Body of pancreas (tissue), 4 donors: Measurements from ENCODE around the gene HIF1A. TPM values are rescaled to one million over a fixed set of nuclear protein-coding genes. Genes with fewer than 3 reads are reported as not detected.

Experiments used
- ATAC-seq: fragments of 150-250 bp; one replicate; pipeline ENCODE4 v1.9.1; 2016
- DNase-seq, 4 donors: peaks; one replicate each; pipeline ENCODE4 v3.0.0-alpha.2; 2019
- H3K27ac ChIP-seq, 4 donors: fragments of 200-600 bp; sonication (generic); 1 replicate in 3 of 4; 2 replicates in 1 of 4; pipeline versions ENCODE4 v1.5.1 to v1.6.1; 2016 to 2019; ENCODE audit warnings: mild to moderate bottlenecking in 1 of 4, mixed read lengths in 1 of 4, moderate library complexity in 1 of 4
- H3K27me3 ChIP-seq, 2 donors: fragments of 200-600 bp; sonication (generic); one replicate each; pipeline ENCODE4 v1.6.0; 2016; ENCODE audit warnings: mild to moderate bottlenecking in 1 of 2
- H3K36me3 ChIP-seq, 2 donors: fragments of 200-600 bp; sonication (generic); replicated peaks in 1 of 2; 2 replicates each; pipeline ENCODE4 v1.5.1; 2016; ENCODE audit warnings: low read depth in 2 of 2; ENCODE audit not compliant: insufficient read depth in 1 of 2
- H3K4me1 ChIP-seq: fragments of 200-600 bp; sonication (generic); one replicate; pipeline ENCODE4 v1.6.0; 2016
- H3K4me3 ChIP-seq, 2 donors: fragments of 200-600 bp; sonication (generic); 1 replicate in 1 of 2; 2 replicates in 1 of 2; pipeline ENCODE4 v1.5.1; 2016 to 2019
- H3K9me3 ChIP-seq, 3 donors: fragments of 200-600 bp; sonication (generic); 1 replicate in 2 of 3; 2 replicates in 1 of 3; pipeline ENCODE4 v1.5.1; 2016
- POLR2A ChIP-seq, 3 donors: fragments of 450-650 bp; IDR thresholded peaks; one replicate each; pipeline ENCODE4 v1.6.1; 2016; ENCODE audit warnings: antibody characterized with exemption in 3 of 3, mild to moderate bottlenecking in 2 of 3
- WGBS, 2 donors: methylation state at CpG; one replicate each; pipeline ENCODE4 v1.1.5; 2017; 5-methylcytosine and 5-hydroxymethylcytosine counted together
- intact Hi-C: fragments of 100-400 bp; cut with DNase I; formaldehyde crosslinking; loops from one replicate; pipeline ENCODE4 v1.15.1; 2023
- total RNA-seq, 2 donors: library from RNA; depleted of rRNA; stranded (reverse); fragments of >200 nt; gene quantifications; one replicate each; pipeline ENCODE4 v1.1.0, GENCODE V29; 2016
- TF ChIP-seq, protein P1 (sequence below), 7 experiments: fragments of 450-650 bp in 4 of 7; fragments of 200-600 bp in 3 of 7; sonication (generic) in 3 of 7; IDR thresholded peaks; one replicate each; pipeline ENCODE4 v1.5.1; 2016 to 2019; ENCODE audit warnings: antibody characterized with exemption in 7 of 7

Gene HIF1A
- total RNA-seq, 2 donors from 2014 or later: 36.8 to 66.9 TPM

- H3K36me3 ChIP-seq: no peaks in the 10 kb centered on the region
- peaks cover 39% of the 10 kb centered on the region for H3K4me1 ChIP-seq
- H3K9me3 ChIP-seq: no peaks in the 10 kb centered on the region
- DNase-seq: peak; percentile 46 to 67 (median 58)
- peak overlapping the region; percentile 84 to 94 for H3K4me3 ChIP-seq
- 0% methylated on average over 18 to 69 of the region's 70 CpGs for WGBS, 2 donors
- intact Hi-C loops: no loop called here
- peak; percentile 10 for ATAC-seq
- H3K27me3 ChIP-seq: no peaks in the 10 kb centered on the region
- H3K27ac ChIP-seq: peak overlapping the region; percentile 92 to 99 (median 96)
- TF ChIP-seq, protein P1, sequence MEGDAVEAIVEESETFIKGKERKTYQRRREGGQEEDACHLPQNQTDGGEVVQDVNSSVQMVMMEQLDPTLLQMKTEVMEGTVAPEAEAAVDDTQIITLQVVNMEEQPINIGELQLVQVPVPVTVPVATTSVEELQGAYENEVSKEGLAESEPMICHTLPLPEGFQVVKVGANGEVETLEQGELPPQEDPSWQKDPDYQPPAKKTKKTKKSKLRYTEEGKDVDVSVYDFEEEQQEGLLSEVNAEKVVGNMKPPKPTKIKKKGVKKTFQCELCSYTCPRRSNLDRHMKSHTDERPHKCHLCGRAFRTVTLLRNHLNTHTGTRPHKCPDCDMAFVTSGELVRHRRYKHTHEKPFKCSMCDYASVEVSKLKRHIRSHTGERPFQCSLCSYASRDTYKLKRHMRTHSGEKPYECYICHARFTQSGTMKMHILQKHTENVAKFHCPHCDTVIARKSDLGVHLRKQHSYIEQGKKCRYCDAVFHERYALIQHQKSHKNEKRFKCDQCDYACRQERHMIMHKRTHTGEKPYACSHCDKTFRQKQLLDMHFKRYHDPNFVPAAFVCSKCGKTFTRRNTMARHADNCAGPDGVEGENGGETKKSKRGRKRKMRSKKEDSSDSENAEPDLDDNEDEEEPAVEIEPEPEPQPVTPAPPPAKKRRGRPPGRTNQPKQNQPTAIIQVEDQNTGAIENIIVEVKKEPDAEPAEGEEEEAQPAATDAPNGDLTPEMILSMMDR (IDR thresholded peaks at IDR 0.05): no peak
- no peak for TF ChIP-seq POLR2A (IDR thresholded peaks at IDR 0.05)
Measured at GRCh38 chr14:61695695-61696527, 598 bp downstream of the HIF1A start.

DNA sequence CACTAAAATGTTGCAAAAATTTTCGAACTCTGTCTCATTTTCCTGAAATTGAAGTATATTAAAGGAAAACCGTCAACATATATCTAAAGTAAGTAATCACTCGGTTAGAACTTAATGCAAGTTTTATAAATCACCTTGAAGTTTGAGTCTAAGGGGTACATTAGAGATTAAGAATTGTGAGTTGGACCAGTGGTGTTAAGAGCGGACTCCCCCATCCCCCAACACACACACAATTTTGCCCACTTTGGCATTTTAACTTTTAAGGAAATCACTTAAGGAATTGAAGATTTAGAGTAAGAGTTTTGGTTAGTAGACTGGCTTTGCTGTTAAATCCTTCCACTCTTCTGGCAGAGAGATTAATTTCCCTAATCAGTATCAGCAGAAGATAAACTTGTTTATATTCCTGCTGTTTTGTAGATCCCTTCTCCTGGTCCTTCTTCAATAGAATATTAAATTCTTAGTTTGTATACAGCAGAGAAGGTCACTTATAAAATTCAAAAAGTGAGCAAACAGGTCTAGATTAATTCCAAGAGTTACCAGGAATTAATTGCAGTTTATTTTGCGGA lies 1.5 kb downstream of the HIF1A start:
- H3K9me3 ChIP-seq: no peaks in the 10 kb centered on the region
- H3K27me3 ChIP-seq: no peaks in the 10 kb centered on the region
- 3 to 5% methylated on average over 5 of the region's 5 CpGs for WGBS, 2 donors
- H3K36me3 ChIP-seq: no peaks in the 10 kb centered on the region
- peak overlapping the region in 1 of 2 donors; percentile 84 for H3K4me3 ChIP-seq
- peaks cover 39% of the 10 kb centered on the region for H3K4me1 ChIP-seq
- H3K27ac ChIP-seq: peak overlapping the region; percentile 92 to 99 (median 96)
- TF ChIP-seq, protein P1 (IDR thresholded peaks at IDR 0.05): no peak
- TF ChIP-seq POLR2A (IDR thresholded peaks at IDR 0.05): no peak
- ATAC-seq (no peak), DNase-seq (no peak)
- intact Hi-C loops: no loop called here

DNA sequence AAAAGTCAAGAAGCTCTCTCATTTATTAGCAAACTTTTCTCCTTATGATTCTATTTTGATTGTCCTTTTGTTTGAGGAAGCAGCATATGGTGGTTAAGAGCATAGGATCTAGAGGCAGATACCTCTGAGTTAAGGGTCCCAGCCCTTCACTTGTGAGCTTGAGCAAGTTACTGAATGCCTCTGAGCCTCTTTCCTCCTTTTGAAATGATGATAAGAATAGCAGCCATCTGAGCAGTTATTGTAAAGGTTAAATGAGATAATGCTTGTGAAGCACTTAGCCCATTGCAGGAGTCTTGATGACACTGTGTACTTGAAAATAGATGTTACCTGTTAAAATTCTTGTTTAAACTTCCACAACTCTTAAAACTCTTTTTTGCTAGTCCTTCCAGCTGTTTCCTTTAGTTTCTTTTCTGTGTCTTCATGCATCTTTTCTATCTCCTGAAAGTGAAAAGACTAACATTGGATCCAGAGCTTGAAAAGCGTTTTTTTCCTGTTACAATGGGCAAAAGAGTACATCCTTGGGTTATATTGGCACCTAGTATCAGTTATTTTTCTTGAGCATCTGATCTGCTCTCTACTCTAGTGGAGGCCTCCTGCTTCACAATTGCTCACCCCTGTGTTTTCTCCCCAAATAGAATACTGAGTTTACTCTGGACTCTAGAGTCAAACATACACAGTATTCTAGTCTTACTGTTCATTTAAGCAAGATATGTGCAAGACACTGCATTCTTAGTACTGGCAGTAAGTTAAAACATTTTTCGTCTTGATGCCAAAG lies 3.1 kb downstream of the HIF1A start:
- Histone ChIP-seq H3K4me1 (peaks cover 45% of the 10 kb centered on the region), H3K4me3 (no peak overlapping the region), H3K9me3 (no peaks in the 10 kb centered on the region), H3K27me3 (no peaks in the 10 kb centered on the region), H3K27ac (peak overlapping the region in 2 of 4 donors; percentile 9 to 92), H3K36me3 (no peaks in the 10 kb centered on the region)
- 29 to 43% methylated on average over 2 of the region's 2 CpGs for WGBS, 2 donors
- intact Hi-C loops: no loop called here
- DNase-seq (no peak), ATAC-seq (no peak)
- no peak for TF ChIP-seq POLR2A (IDR thresholded peaks at IDR 0.05)
- TF ChIP-seq, protein P1 (IDR thresholded peaks at IDR 0.05): no peak

DNA sequence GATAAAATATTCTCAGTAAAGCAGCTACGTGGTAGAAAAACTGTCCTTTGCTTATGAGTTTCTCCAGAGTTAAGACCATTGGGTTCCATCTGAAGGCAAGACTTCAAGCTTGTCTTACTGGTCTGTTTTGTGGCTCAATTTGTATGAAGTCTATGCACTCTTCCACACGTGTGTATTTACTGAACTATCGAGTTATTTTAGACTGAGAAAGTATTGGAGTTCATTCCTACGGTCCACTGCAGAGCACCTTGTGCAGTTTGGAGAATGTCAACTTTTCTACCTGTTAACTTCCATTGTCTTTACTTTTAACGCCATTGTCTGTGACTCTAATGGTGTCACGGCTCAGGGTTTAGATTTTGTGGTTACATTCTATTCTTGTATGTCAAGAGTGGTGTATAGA lies 3.7 kb downstream of the HIF1A start:
- TF ChIP-seq POLR2A (IDR thresholded peaks at IDR 0.05): no peak
- peak overlapping the region in 1 of 4 donors; percentile 92 for H3K27ac ChIP-seq
- H3K9me3 ChIP-seq: no peaks in the 10 kb centered on the region
- H3K4me3 ChIP-seq: no peak overlapping the region
- no peaks in the 10 kb centered on the region for H3K27me3 ChIP-seq
- intact Hi-C loops: no loop called here
- DNase-seq (no peak), ATAC-seq (no peak)
- WGBS, 2 donors: 45 to 55% methylated on average over 6 of the region's 6 CpGs
- H3K4me1 ChIP-seq: peaks cover 49% of the 10 kb centered on the region
- no peaks in the 10 kb centered on the region for H3K36me3 ChIP-seq
